NT2/D1 (cell line): Measurements from ENCODE around the gene TTLL5.

ENCODE experiments used
- DNase-seq: peaks from one replicate; pipeline ENCODE4 v3.0.0-alpha.2; 2011; ENCODE audit warnings: low read depth, low spot score
- H3K27me3 ChIP-seq: 2 replicates; pipeline ENCODE4 v1.6.0; 2011; ENCODE audit warnings: mild to moderate bottlenecking; ENCODE audit not compliant: insufficient read length, insufficient read depth
- H3K36me3 ChIP-seq: 2 replicates; pipeline ENCODE4 v1.6.1; 2011; ENCODE audit warnings: mild to moderate bottlenecking, low read length, mixed read lengths; ENCODE audit not compliant: insufficient read depth, insufficient read length
- H3K4me1 ChIP-seq: 2 replicates; pipeline ENCODE4 v1.5.1; 2011; ENCODE audit not compliant: insufficient read depth, insufficient read length
- H3K4me3 ChIP-seq: 2 replicates; pipeline ENCODE4 v1.5.1; 2011; ENCODE audit warnings: low read depth; ENCODE audit not compliant: insufficient read length
- H3K9ac ChIP-seq: 2 replicates; pipeline ENCODE4 v1.6.0; 2011; ENCODE audit warnings: low read depth; ENCODE audit not compliant: insufficient read length
- H3K9me3 ChIP-seq: 2 replicates; pipeline ENCODE4 v1.5.1; 2011; ENCODE audit warnings: mild to moderate bottlenecking, low read length; ENCODE audit not compliant: insufficient read depth
- SUZ12 ChIP-seq: IDR thresholded peaks from 2 replicates; pipeline ENCODE4 v1.6.1; 2011; ENCODE audit not compliant: insufficient read length, insufficient read depth; ENCODE audit errors: extremely low read depth
- YY1 ChIP-seq: IDR thresholded peaks from 2 replicates; pipeline ENCODE4 v1.6.1; 2011; ENCODE audit not compliant: insufficient read length, insufficient read depth
- ZNF274 ChIP-seq: IDR thresholded peaks from 2 replicates; pipeline ENCODE4 v1.6.1; 2011; ENCODE audit warnings: mild to moderate bottlenecking, low read depth, low read length

TTLL5 gene

GRCh38 chr14:75640876-75641275, 20.2 kb upstream of the TTLL5 start:
- DNase-seq, result no peak
- TF ChIP-seq SUZ12 (no peak), ZNF274 (no peak), YY1 (no peak)
- no peaks in the 10 kb centered on the region for H3K27me3 ChIP-seq
- H3K36me3 ChIP-seq, result peaks cover 9% of the 10 kb centered on the region
- no peaks in the 10 kb centered on the region for H3K9me3 ChIP-seq
- peaks cover 4% of the 10 kb centered on the region for H3K4me1 ChIP-seq
- H3K9ac ChIP-seq, result no peak overlapping the region
- H3K4me3 ChIP-seq, result no peak overlapping the region

GRCh38 chr14:75643985-75644384, 17.1 kb upstream of the TTLL5 start:
- Histone ChIP-seq H3K27me3 (no peaks in the 10 kb centered on the region), H3K4me3 (no peak overlapping the region), H3K9ac (no peak overlapping the region), H3K9me3 (no peaks in the 10 kb centered on the region), H3K4me1 (no peaks in the 10 kb centered on the region), H3K36me3 (peaks cover 15% of the 10 kb centered on the region)
- TF ChIP-seq YY1 (no peak), ZNF274 (no peak), SUZ12 (no peak)
- no peak for DNase-seq

- Histone ChIP-seq H3K4me1 (no peaks in the 10 kb centered on the region), H3K9ac (no peak overlapping the region), H3K36me3 (peaks cover 25% of the 10 kb centered on the region), H3K27me3 (no peaks in the 10 kb centered on the region), H3K4me3 (no peak overlapping the region), H3K9me3 (no peaks in the 10 kb centered on the region)
- no peak for DNase-seq
- TF ChIP-seq SUZ12, result no peak
- TF ChIP-seq ZNF274, result no peak
- no peak for TF ChIP-seq YY1
Observed at GRCh38 chr14:75645056-75645455, 16.0 kb upstream of the TTLL5 start.

DNA sequence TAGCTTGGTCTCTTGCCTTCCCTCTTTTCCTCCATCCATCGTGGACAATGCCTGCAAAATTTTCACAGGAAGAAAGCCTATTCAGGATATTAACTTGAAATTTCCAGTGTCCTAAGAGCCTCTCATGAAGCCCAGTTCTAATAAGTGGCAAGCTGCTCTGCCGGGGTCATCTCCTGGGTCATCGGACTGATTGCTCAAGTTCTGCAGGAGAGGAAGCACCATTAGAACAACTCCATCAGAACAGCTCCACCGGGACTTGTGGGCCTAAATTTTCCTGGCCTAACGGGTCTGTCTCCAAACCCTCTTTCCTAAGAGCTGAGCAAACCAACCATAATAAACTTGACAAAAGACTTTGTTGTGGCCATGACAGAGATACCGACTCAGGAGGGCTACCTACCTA, 14.3 kb upstream of the TTLL5 start:
- no peak for DNase-seq
- Histone ChIP-seq H3K4me1 (no peaks in the 10 kb centered on the region), H3K4me3 (no peak overlapping the region), H3K36me3 (peaks cover 37% of the 10 kb centered on the region), H3K27me3 (no peaks in the 10 kb centered on the region), H3K9ac (no peak overlapping the region), H3K9me3 (no peaks in the 10 kb centered on the region)
- TF ChIP-seq SUZ12 (no peak), ZNF274 (no peak), YY1 (no peak)

DNA sequence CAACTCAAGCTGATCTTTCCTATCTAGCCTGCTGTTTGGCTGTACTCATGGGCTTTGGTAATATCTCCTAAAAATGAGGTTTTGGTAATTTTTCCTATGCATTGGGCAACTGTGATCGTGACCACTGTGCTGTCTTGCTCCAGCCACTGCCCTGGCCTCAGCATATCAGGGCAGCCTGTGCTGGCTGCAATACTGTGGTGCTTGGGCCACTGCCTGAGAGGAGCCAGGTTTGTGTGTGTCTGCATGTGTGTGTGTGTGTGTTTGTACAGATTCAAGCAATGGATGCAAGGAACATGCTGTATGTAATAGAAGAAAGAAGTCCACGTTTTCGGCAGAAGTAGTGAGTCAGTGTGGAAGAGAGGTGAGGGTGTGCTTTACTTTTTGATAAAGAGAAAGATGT, 13.4 kb upstream of the TTLL5 start:
- Histone ChIP-seq H3K4me1 (no peaks in the 10 kb centered on the region), H3K4me3 (no peak overlapping the region), H3K27me3 (no peaks in the 10 kb centered on the region), H3K9ac (no peak overlapping the region), H3K36me3 (peaks cover 40% of the 10 kb centered on the region), H3K9me3 (no peaks in the 10 kb centered on the region)
- DNase-seq, result no peak
- TF ChIP-seq ZNF274 (no peak), YY1 (no peak), SUZ12 (no peak)

GRCh38 chr14:75648066-75648838, 12.8 kb upstream of the TTLL5 start:
- Histone ChIP-seq H3K36me3 (peaks cover 43% of the 10 kb centered on the region), H3K9me3 (no peaks in the 10 kb centered on the region), H3K27me3 (no peaks in the 10 kb centered on the region), H3K4me1 (no peaks in the 10 kb centered on the region), H3K4me3 (no peak overlapping the region), H3K9ac (no peak overlapping the region)
- TF ChIP-seq ZNF274, result no peak
- no peak for TF ChIP-seq SUZ12
- no peak for TF ChIP-seq YY1
- no peak for DNase-seq

DNA sequence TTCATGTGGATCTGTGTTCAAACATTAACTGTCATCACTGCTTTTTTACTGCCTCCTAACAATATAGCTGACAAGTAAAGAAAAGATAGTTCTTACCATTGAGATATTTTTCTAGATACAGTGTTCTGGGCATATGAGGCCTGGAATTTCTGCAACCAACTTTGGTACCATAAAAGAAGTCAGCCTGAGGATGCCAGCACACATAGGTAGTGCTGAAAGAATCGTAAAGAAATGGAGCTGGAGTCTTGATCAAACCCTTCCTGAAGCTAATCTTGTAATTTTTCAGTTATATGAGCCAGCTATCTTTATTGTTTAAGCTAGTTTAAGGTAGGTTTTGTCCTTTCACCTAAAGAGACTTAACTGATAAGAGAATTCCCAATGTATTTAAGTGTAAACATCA, 11.7 kb upstream of the TTLL5 start:
- no peaks in the 10 kb centered on the region for H3K9me3 ChIP-seq
- no peak overlapping the region for H3K9ac ChIP-seq
- H3K4me3 ChIP-seq, result no peak overlapping the region
- TF ChIP-seq ZNF274 (no peak), SUZ12 (no peak), YY1 (no peak)
- H3K4me1 ChIP-seq, result no peaks in the 10 kb centered on the region
- H3K36me3 ChIP-seq, result peaks cover 43% of the 10 kb centered on the region
- H3K27me3 ChIP-seq, result no peaks in the 10 kb centered on the region
- no peak for DNase-seq
